ENCODE measurements around the gene RSPH6A. TPM values are rescaled to one million over a fixed set of nuclear protein-coding genes. Genes with fewer than 3 reads are reported as not detected.

The RSPH6A gene
- polyA plus RNA-seq, 1 donor (not counting 4 experiments of a cell fraction or from before 2014, with no cell fraction given): not detected

DNA sequence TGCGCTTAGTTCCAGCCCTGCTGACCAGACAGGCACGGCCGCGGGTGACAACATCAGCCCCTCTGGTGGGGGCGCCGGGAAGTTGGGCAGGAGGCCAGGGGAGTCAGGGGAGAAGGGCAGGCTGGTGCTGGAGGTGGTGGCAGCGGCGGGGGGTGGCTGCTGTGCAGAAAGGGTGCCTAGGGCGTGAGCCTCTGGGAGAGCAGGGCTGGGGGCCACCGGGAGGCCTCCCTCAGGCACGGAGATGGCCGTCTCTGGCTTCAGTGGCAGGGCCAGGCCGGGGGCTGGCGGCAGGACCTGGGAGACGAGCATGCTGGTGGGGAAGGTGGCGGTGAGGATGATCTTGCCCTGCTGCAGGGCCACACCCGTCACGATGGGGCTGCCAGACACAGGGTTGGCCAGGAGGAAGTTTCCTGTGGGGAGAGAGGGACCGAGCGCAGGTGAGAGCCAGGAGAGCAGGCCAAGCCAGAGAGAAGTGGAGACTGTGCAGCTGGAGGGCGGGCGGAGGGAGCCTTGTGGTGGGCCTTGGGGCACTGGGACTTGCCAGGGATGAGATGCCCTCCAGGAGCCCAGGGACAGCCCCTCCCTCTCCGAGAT lies 49.3 kb downstream of the RSPH6A start:
- H3K4me1 ChIP-seq (ENCODE audit: control insufficient read depth, extremely low read depth, insufficient read depth, low read length): peaks cover 15% of the 10 kb centered on the region
- H3K9ac ChIP-seq (ENCODE audit: control insufficient read depth, extremely low read depth, insufficient read depth, low read length): no peak overlapping the region
- no peaks in the 10 kb centered on the region for H3K36me3 ChIP-seq (ENCODE audit: control insufficient read depth in 2 of 2, extremely low read depth in 1 of 2, insufficient read depth in 2 of 2, low read length in 2 of 2)
- no peak overlapping the region for H3K4me2 ChIP-seq (ENCODE audit: control insufficient read depth, extremely low read depth, insufficient read depth, low read depth, low read length)
- DNase-seq (ENCODE audit: low read depth, low spot score) (no peak), FAIRE-seq (no peak)
- no peaks in the 10 kb centered on the region for H3K27me3 ChIP-seq (ENCODE audit: control insufficient read depth, extremely low read depth, insufficient read depth, low read length)
- no peak overlapping the region for H2AFZ ChIP-seq (ENCODE audit: control insufficient read depth, low read length)
- no peak overlapping the region for H3K27ac ChIP-seq (ENCODE audit: control insufficient read depth, insufficient read depth, low read length)
- H4K20me1 ChIP-seq (ENCODE audit: control insufficient read depth, extremely low read depth, insufficient read depth, low read length): no peaks in the 10 kb centered on the region
- H3K79me2 ChIP-seq (ENCODE audit: control insufficient read depth, insufficient read depth, low read length): no peaks in the 10 kb centered on the region
- dilution Hi-C loops (cut with MboI; ENCODE audit: extremely low pct_ligation_motif_present, low sequenced_read_pairs): no loop called here
- no peaks in the 10 kb centered on the region for H3K9me3 ChIP-seq (ENCODE audit: control insufficient read depth, low read depth, low read length)
- TF ChIP-seq, protein P1, sequence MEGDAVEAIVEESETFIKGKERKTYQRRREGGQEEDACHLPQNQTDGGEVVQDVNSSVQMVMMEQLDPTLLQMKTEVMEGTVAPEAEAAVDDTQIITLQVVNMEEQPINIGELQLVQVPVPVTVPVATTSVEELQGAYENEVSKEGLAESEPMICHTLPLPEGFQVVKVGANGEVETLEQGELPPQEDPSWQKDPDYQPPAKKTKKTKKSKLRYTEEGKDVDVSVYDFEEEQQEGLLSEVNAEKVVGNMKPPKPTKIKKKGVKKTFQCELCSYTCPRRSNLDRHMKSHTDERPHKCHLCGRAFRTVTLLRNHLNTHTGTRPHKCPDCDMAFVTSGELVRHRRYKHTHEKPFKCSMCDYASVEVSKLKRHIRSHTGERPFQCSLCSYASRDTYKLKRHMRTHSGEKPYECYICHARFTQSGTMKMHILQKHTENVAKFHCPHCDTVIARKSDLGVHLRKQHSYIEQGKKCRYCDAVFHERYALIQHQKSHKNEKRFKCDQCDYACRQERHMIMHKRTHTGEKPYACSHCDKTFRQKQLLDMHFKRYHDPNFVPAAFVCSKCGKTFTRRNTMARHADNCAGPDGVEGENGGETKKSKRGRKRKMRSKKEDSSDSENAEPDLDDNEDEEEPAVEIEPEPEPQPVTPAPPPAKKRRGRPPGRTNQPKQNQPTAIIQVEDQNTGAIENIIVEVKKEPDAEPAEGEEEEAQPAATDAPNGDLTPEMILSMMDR (optimal IDR thresholded peaks at IDR 0.05 in 1 of 3, IDR thresholded peaks at IDR 0.05 in 1 of 3, conservative IDR thresholded peaks at IDR 0.05 in 1 of 3; ENCODE audit: extremely low read depth in 1 of 3, insufficient read depth in 2 of 3, low read length in 3 of 3): no peak
- no peak for TF ChIP-seq EZH2 (IDR thresholded peaks at IDR 0.05; ENCODE audit: low read length)
- no peak overlapping the region for H3K4me3 ChIP-seq (ENCODE audit: control insufficient read depth in 2 of 3, extremely low read depth in 1 of 3, insufficient read depth in 2 of 3, low read depth in 1 of 3, low read length in 3 of 3)
- H3K9me1 ChIP-seq (ENCODE audit: control insufficient read depth, extremely low read depth, insufficient read depth, low read length): no peaks in the 10 kb centered on the region

- H3K4me1 ChIP-seq (ENCODE audit: control insufficient read depth, extremely low read depth, insufficient read depth, low read length): peaks cover 15% of the 10 kb centered on the region
- dilution Hi-C loops (cut with MboI; ENCODE audit: extremely low pct_ligation_motif_present, low sequenced_read_pairs): no loop called here
These were observed 50.0 kb downstream of the RSPH6A start for GRCh38 chr19:45764945-45765701.

More at GRCh38 chr19:45764945-45765701, 50.0 kb downstream of the RSPH6A start:
- H3K9me3 ChIP-seq (ENCODE audit: control insufficient read depth, low read depth, low read length): no peaks in the 10 kb centered on the region
- no peak overlapping the region for H3K9ac ChIP-seq (ENCODE audit: control insufficient read depth, extremely low read depth, insufficient read depth, low read length)
- FAIRE-seq (no peak), DNase-seq (ENCODE audit: low read depth, low spot score) (no peak)
- TF ChIP-seq, protein P1 (optimal IDR thresholded peaks at IDR 0.05 in 1 of 3, IDR thresholded peaks at IDR 0.05 in 1 of 3, conservative IDR thresholded peaks at IDR 0.05 in 1 of 3; ENCODE audit: extremely low read depth in 1 of 3, insufficient read depth in 2 of 3, low read length in 3 of 3): no peak
- TF ChIP-seq EZH2 (IDR thresholded peaks at IDR 0.05; ENCODE audit: low read length): no peak
- H4K20me1 ChIP-seq (ENCODE audit: control insufficient read depth, extremely low read depth, insufficient read depth, low read length): no peaks in the 10 kb centered on the region
- no peak overlapping the region for H2AFZ ChIP-seq (ENCODE audit: control insufficient read depth, low read length)
- no peak overlapping the region for H3K27ac ChIP-seq (ENCODE audit: control insufficient read depth, insufficient read depth, low read length)
- no peak overlapping the region for H3K4me3 ChIP-seq (ENCODE audit: control insufficient read depth in 2 of 3, extremely low read depth in 1 of 3, insufficient read depth in 2 of 3, low read depth in 1 of 3, low read length in 3 of 3)
- no peaks in the 10 kb centered on the region for H3K79me2 ChIP-seq (ENCODE audit: control insufficient read depth, insufficient read depth, low read length)
- H3K9me1 ChIP-seq (ENCODE audit: control insufficient read depth, extremely low read depth, insufficient read depth, low read length): no peaks in the 10 kb centered on the region
- no peaks in the 10 kb centered on the region for H3K27me3 ChIP-seq (ENCODE audit: control insufficient read depth, extremely low read depth, insufficient read depth, low read length)
- no peak overlapping the region for H3K4me2 ChIP-seq (ENCODE audit: control insufficient read depth, extremely low read depth, insufficient read depth, low read depth, low read length)
- H3K36me3 ChIP-seq (ENCODE audit: control insufficient read depth in 2 of 2, extremely low read depth in 1 of 2, insufficient read depth in 2 of 2, low read length in 2 of 2): no peaks in the 10 kb centered on the region

Measured in keratinocyte (primary cell).